T-helper 9 cell (primary cell): Measurements from ENCODE around the gene TEDC1.
A peak's percentile ranks its signal among the peaks of the same experiment; 100 is the strongest.

Experiments used
- DNase-seq: peaks from one replicate; pipeline ENCODE4 v3.0.0-alpha.2; 2020
- total RNA-seq, 2 donors: gene quantifications; one replicate each; lab custom pipeline; 2026; lab: John Stamatoyannopoulos, UW

TEDC1 gene, protein sequence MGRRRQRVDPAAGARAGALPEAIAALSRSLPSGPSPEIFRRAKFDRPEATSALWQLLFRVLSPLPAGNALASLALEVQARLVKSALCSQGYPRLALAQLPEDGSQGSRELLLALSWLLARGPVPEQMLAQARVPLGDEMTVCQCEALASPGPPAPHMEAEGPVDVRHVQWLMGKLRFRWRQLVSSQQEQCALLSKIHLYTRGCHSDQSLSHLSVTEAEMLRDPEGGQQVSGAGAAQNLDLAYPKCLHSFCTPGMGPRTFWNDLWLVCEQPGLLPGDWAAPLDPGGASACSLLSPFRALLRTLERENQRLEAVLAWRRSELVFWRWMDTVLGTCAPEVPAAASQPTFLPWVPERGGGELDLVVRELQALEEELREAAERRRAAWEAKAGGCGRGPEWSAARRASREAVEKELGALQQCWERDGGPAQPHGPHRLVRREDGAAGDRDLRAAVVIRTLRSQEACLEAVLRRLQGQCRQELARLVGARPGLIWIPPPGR
- total RNA-seq: 24.1 to 174 reads per million in 2 donors

GRCh38 chr14:105490572-105491365 is at the start of gene TEDC1:
TSS of gene TEDC1 (plus strand) at chr14:105491246. CDS start at chr14:105491376, 130 bp downstream.
- peak; percentile 97 for DNase-seq

DNA sequence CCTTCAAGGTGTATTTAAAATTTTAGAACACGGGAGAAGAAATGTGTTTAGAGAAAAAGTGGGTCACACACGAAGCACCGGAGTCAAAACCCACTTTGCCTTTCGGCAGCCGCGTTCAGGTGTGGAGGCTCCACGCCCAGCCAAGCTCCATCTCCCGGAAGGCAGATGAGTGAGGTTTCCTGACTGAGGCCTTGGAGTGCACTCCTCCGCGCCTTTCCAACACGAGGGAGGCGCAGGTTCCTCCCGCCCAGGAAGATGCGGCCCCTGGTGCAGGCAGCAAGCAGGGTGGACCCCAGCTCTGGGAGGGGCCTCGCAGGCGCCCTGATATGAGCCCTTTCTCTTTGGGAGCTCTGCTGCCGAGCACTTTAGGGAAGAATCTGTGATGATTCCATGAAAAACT is 48.9 kb upstream of the TEDC1 start:
- DNase-seq: no peak

DNA sequence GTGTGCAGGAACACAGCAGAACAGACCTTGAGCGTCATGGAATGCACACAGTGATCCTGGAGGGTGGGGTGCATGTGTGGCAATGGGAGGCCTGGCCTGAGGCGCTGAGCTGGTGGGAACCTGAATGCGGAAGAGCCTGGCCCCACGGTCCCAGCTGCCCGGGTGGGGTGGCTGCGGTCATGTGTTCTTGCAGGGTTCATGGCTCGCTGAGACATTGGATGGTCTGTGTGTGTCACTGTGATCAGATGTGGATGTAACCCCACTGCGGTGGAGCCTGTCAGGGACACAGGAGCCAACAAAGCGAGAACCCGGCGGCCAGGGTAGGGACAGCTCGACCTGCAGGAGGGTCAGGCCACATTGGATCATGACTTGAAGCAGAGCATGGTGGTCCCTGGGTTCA is 48.2 kb upstream of the TEDC1 start:
- no peak for DNase-seq

GRCh38 chr14:105444859-105445258 is 46.2 kb upstream of the TEDC1 start:
- DNase-seq: no peak

- no peak for DNase-seq
Observed at GRCh38 chr14:105445290-105445689, 45.8 kb upstream of the TEDC1 start.

DNA sequence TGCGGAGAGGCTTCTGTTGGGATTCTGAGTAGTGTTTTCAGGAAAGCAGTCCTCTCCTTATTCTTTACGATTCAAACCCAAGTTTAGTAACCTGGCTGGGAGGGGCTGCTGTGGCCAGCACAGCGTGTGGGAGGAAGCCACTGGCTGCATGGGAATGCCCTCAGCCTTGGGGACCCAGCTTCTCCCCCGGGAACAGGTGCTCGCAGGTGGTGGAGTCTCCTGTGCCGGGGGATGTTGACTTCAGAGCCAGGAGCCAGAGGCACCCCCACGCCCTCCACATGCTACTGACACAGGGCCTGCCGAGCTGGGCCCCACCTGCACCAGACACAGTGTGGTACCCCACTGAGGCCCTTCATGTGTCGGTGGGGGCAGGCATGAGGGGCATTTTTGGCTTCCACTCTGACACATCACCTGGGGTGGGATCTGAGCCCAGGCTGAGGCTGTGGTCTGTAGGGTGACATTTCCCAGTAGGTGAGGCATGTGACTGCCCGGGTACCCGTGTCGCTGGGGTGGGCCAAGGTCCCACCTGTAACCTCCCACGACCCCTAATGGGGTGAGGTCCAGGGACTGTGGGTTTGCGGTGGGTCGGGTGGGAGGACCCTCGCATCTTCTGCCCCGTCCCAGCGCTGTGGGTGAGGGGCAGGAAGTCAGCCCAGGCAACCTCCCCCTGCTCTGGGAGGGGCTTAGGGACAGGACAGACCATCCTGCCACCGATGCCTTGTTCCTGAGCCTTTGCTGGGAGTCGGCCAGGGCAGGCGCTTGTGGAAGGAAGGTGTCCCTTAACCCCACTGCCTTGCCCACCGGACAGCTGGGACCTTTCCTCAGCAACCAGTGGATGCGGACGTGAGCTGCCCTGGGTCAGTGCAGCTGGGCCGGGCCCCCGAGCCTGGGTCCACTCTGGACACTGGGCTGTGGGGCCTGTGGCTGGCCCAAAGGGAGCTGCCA is 44.9 kb upstream of the TEDC1 start:
- DNase-seq: no peak

GRCh38 chr14:105446971-105447370 is 44.1 kb upstream of the TEDC1 start:
- no peak for DNase-seq

GRCh38 chr14:105447651-105448640 is 43.1 kb upstream of the TEDC1 start:
- no peak for DNase-seq

DNA sequence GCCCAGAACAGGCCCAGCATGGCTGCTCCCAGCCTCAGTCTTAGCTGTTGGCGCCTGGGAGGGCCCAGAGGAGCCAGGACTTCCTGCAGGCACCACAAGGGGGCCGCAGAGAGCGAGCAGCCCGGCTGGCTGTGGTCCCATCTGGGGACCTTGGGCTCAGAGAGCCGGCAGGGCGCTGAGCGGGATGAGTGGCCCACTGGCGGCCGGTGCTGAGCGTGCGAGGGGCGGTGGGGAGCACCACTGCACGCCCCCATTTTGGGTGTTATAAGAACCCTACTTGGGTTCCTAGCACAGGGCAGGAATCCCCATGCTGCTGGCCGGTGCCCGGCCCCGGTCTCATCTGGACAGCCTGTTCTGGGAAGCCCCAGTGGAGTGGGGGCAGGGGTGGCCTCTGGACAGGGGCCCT is 42.3 kb upstream of the TEDC1 start:
- peak; percentile 65 for DNase-seq

DNA sequence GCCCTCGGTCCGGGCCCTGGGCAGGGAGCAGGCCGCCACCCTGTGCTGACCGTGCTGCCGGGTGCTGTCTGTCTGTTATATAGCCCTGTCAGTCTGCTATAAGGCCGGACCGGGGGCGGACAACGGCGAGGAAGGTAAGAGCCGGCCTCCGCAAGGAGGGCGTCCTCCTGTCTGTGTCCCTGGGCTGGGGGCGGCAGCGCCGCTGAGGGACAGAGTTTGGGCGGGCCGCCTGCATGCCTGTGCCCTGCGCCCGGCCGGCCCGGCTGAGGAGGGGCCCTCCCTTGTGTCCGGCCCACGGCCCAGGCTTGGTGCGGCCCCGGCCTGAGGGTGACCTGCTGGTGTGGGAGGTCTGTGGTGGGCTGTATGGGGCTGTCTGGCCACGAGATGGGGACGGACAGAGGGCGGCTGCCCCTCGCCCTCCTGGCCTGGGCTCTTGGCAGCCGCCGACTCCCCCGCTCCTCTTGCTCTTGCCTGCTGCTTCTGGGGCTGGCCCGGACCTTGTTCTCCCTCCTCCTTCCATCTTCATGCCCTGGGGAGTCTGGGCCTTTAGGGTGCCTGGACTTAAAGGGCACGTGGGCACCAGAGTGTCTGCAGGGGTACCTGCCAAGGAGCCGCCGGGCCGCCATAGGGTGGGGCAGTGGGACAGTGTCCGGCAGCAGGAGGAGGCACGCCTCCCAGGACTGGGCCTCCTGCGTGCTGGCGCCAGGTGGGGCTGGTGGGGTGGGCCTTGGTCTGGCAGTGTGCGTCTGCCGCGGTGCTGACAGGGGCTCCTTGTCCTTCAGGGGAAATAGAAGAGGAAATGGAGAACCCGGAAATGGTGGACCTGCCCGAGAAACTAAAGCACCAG is 41.5 kb upstream of the TEDC1 start:
- DNase-seq: no peak

DNA sequence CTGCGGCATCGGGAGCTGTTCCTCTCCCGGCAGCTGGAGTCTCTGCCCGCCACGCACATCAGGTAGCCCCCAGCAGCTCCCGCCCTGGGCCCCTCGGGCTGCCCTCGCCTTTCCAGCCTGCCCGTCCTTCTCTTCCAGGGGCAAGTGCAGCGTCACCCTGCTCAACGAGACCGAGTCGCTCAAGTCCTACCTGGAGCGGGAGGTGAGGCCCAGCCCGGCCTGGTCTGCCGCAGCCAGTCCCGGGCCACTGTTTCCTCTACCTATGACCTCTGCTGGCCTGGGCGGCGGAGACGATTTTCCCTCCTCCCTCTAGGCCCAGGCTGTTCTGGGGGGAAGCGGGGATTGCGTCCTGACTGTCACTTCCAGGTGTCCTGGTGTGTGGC is 40.9 kb upstream of the TEDC1 start:
- no peak for DNase-seq

- DNase-seq: no peak
Observed at GRCh38 chr14:105450864-105451720, 40.0 kb upstream of the TEDC1 start.

GRCh38 chr14:105452963-105453362 is 38.1 kb upstream of the TEDC1 start:
- no peak for DNase-seq

GRCh38 chr14:105453847-105454246 is 37.2 kb upstream of the TEDC1 start:
- no peak for DNase-seq

GRCh38 chr14:105455086-105455640 is 35.9 kb upstream of the TEDC1 start:
- no peak for DNase-seq

DNA sequence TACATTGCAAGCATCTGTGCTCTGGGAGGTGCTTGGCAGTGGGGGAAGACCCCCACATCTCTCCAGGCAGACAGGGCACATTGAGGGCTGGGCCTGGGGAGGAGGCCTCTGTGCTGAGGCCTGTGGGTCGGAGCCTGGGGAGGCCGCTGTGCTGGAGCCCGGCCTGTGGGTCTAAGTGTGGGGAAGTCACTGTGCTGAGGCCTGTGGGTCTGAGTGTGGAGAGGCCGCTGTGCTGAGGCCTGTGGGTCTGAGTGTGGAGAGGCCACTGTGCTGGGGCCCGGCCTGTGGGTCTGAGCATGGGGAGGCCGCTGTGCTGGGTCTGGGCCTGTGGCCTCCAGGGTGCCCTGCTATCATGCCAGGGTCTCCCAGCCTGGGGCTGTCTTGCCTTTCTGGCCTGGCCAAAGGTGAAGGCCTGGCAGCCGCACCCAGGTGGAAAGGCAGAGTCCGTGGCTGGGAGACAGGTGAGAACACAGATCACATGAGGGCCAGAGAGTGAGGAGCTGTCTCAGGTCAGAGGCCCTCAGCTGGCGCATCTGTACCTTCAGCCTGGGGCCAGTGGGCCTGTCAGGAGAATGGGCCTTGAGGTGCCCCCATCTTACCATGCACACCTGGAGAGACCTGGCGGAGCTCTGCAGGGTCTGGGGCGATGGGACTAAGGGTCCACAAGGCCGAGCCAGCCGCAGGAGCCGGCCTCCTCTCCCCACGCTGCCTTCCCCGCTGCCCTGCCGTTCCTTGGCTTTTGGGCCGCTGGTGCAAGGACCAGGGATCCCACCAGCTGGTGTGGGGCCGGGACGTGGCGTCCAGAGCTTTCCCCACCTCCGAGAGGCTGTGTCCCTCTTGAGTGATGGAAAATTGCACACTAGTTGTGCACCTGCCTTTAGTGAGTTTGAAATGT is 35.0 kb upstream of the TEDC1 start:
- DNase-seq: no peak

DNA sequence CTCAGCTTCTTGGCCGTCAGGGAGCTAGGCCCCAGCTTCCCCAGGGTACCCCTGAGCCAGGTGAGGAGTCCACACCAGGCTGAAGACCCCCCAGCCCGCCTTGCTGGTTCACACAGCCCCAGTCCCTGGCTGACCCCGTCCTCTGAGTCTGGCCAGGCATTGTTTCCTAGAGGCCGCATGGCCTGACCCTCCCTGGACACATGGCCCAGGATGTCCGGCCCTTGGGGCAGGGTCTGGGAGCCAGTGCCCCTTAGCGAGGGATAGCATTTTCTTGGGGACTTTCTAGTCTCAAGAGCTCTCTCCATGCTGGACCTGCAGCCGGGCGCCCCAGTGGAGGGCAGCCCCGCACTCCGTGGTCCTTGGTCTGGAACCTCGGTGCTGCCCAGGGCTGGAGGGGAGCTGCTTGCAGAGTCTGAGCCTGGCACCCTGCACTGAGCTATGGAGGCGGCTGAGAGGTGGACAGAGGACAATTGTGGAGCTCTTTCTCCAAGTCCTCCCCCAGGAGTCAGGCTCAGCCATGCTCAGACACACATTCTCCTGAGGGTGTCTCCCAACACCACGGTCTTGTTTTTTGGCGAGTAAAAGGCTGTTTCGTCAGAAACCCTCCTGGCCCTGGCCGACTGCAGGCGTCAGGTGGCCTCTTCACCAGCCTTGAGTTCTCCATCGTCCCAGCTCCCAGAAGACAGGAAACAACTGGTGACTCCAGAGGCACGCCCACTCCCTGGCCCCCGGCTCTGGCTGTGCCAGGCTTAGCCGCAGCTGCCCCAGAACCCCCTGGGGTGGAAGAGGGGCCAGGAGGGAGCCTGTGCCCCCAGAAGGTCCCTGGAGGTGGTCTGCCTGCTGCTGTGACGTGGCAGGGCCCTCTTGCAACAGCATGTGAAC is 34.1 kb upstream of the TEDC1 start:
- DNase-seq: no peak
